Stomach (tissue), 9 donors: Measurements from ENCODE around the gene TPCN1. TPM values are rescaled to one million over a fixed set of nuclear protein-coding genes. Genes with fewer than 3 reads are reported as not detected.

Source experiments
- DNase-seq, 2 donors: peaks; one replicate each; pipeline versions ENCODE4 v3.0.0 to v3.0.0-alpha.2; 2013 to 2019
- H3K27ac ChIP-seq, 5 donors: fragments of 200-600 bp in 4 of 5; sonication (generic) in 4 of 5; one replicate each; pipeline ENCODE4 v1.5.1; 2013 to 2019; ENCODE audit warnings: mild to moderate bottlenecking in 1 of 5, moderate library complexity in 1 of 5
- H3K27me3 ChIP-seq, 3 donors: fragments of 200-600 bp; sonication (generic); one replicate each; pipeline ENCODE4 v1.5.1; 2017 to 2019; ENCODE audit warnings: mixed run types in 1 of 3
- H3K36me3 ChIP-seq, 4 donors: fragments of 200-600 bp; sonication (generic); 1 replicate in 3 of 4; 2 replicates in 1 of 4; pipeline ENCODE4 v1.5.1; 2016 to 2019
- H3K4me1 ChIP-seq, 4 donors: fragments of 200-600 bp; sonication (generic); one replicate each; pipeline ENCODE4 v1.5.1; 2016 to 2019
- H3K4me3 ChIP-seq, 4 donors: fragments of 200-600 bp; sonication (generic) in 3 of 4; one replicate each; pipeline ENCODE4 v1.5.1; 2016 to 2019; ENCODE audit warnings: mild to moderate bottlenecking in 1 of 4
- H3K9me3 ChIP-seq, 4 donors: fragments of 200-600 bp; sonication (generic); one replicate each; pipeline ENCODE4 v1.5.1; 2016 to 2019
- EP300 ChIP-seq: sonication (generic); formaldehyde crosslinking; IDR thresholded peaks from one replicate; pipeline ENCODE4 v1.6.1; 2017; ENCODE audit warnings: antibody characterized with exemption
- POLR2A ChIP-seq, 4 donors: fragments of 450-650 bp; IDR thresholded peaks; one replicate each; pipeline ENCODE4 v1.6.1; 2016; ENCODE audit warnings: antibody characterized with exemption in 4 of 4, control low read depth in 2 of 4, mild to moderate bottlenecking in 1 of 4, moderate library complexity in 1 of 4
- POLR2AphosphoS5 ChIP-seq, 3 donors: sonication (generic); formaldehyde crosslinking; IDR thresholded peaks; one replicate each; pipeline ENCODE4 v1.6.1; 2016; ENCODE audit warnings: antibody characterized with exemption in 3 of 3
- WGBS, 5 donors: extraction: QIAGEN DNeasy Blood & Tissue Kit in 3 of 5; methylation state at CpG; one replicate each; pipeline versions ENCODE4 v1.1.5 to v1.1.7; 2013 to 2018; 5-methylcytosine and 5-hydroxymethylcytosine counted together
- intact Hi-C: fragments of 100-400 bp; cut with DNase I; formaldehyde crosslinking; loops from one replicate; pipeline ENCODE4 v1.15.1; 2023; ENCODE audit warnings: low total_unique reads
- polyA plus RNA-seq, 3 donors: library from polyadenylated mRNA; stranded (reverse); fragments of 200-250 nt; gene quantifications; one replicate each; pipeline ENCODE4 v1.2.3, GENCODE V29; 2013
- total RNA-seq, 5 donors: library from RNA; depleted of rRNA; stranded (reverse); fragments of >200 nt; gene quantifications; one replicate each; pipeline versions ENCODE4 v1.1.0 to v1.2.3, GENCODE V29; 2014 to 2016
- TF ChIP-seq, protein P1 (sequence below), 7 experiments: fragments of 450-650 bp in 4 of 7; fragments of 200-600 bp in 3 of 7; sonication (generic) in 3 of 7; IDR thresholded peaks; one replicate each; pipeline ENCODE4 v1.5.1; 2016 to 2019; ENCODE audit warnings: antibody characterized with exemption in 7 of 7, control low read depth in 2 of 7, mild to moderate bottlenecking in 1 of 7
- donor health status: healthy with polysubstance abuse.
- donor health status: Bipolar disorder and iron deficiency.
- donor health status: healthy.

The TPCN1 gene
- total and polyA plus RNA-seq, 8 donors: 5.8 to 78.2 (median 30.2) TPM

- DNase-seq: no peak
- 80 to 89% (median 88%) methylated on average over 18 to 22 of the region's 22 CpGs for WGBS, 5 donors
- Histone ChIP-seq H3K27me3 (no peaks in the 10 kb centered on the region), H3K4me3 (no peak overlapping the region), H3K4me1 (no peaks in the 10 kb centered on the region), H3K36me3 (peaks cover 46 to 96% (median 85%) of the 10 kb centered on the region in 4 donors), H3K9me3 (no peaks in the 10 kb centered on the region), H3K27ac (no peak overlapping the region)
- intact Hi-C loops: no loop called here
- no peak for TF ChIP-seq POLR2AphosphoS5 (IDR thresholded peaks at IDR 0.05)
- no peak for TF ChIP-seq POLR2A (IDR thresholded peaks at IDR 0.05)
- TF ChIP-seq, protein P1, sequence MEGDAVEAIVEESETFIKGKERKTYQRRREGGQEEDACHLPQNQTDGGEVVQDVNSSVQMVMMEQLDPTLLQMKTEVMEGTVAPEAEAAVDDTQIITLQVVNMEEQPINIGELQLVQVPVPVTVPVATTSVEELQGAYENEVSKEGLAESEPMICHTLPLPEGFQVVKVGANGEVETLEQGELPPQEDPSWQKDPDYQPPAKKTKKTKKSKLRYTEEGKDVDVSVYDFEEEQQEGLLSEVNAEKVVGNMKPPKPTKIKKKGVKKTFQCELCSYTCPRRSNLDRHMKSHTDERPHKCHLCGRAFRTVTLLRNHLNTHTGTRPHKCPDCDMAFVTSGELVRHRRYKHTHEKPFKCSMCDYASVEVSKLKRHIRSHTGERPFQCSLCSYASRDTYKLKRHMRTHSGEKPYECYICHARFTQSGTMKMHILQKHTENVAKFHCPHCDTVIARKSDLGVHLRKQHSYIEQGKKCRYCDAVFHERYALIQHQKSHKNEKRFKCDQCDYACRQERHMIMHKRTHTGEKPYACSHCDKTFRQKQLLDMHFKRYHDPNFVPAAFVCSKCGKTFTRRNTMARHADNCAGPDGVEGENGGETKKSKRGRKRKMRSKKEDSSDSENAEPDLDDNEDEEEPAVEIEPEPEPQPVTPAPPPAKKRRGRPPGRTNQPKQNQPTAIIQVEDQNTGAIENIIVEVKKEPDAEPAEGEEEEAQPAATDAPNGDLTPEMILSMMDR (IDR thresholded peaks at IDR 0.05): no peak
- TF ChIP-seq EP300: no peak
Measured at GRCh38 chr12:113285679-113286610, 64.7 kb downstream of the TPCN1 start.

DNA sequence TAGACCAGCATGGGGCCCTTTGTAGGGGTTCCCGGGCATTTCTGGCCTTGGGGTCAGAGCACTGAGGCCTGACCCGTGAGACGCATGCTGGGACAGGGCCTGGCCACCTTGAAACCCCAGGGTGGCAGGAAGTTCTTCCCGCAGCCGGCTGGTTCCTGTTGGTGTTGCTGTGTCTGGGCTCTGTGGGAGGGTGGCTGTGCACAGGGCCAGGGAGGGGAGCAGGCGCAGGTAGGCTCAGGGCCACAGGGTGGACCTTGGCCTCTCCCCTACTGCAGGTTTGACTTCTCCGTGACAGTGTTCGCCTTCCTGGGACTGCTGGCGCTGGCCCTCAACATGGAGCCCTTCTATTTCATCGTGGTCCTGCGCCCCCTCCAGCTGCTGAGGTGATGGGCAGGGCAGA lies 65.4 kb downstream of the TPCN1 start:
- intact Hi-C loops: no loop called here
- H3K27ac ChIP-seq: no peak overlapping the region
- peaks cover 49 to 96% (median 89%) of the 10 kb centered on the region in 4 donors for H3K36me3 ChIP-seq
- no peak overlapping the region for H3K4me3 ChIP-seq
- no peaks in the 10 kb centered on the region for H3K4me1 ChIP-seq
- H3K9me3 ChIP-seq: no peaks in the 10 kb centered on the region
- no peaks in the 10 kb centered on the region for H3K27me3 ChIP-seq
- TF ChIP-seq, protein P1 (IDR thresholded peaks at IDR 0.05): no peak
- TF ChIP-seq POLR2AphosphoS5 (IDR thresholded peaks at IDR 0.05): no peak
- no peak for TF ChIP-seq EP300
- no peak for TF ChIP-seq POLR2A (IDR thresholded peaks at IDR 0.05)
- 77 to 92% (median 88%) methylated on average over 8 to 11 of the region's 11 CpGs for WGBS, 5 donors
- no peak for DNase-seq

- H3K36me3 ChIP-seq: peaks cover 54 to 100% (median 95%) of the 10 kb centered on the region in 4 donors
- H3K27ac ChIP-seq: no peak overlapping the region
- 91 to 98% (median 94%) methylated on average over 6 to 21 of the region's 21 CpGs for WGBS, 5 donors
- H3K4me1 ChIP-seq: no peaks in the 10 kb centered on the region
- no peak overlapping the region for H3K4me3 ChIP-seq
- TF ChIP-seq POLR2AphosphoS5 (IDR thresholded peaks at IDR 0.05) (no peak), POLR2A (IDR thresholded peaks at IDR 0.05) (no peak), EP300 (no peak)
- TF ChIP-seq, protein P1 (IDR thresholded peaks at IDR 0.05): no peak
- H3K27me3 ChIP-seq: no peaks in the 10 kb centered on the region
- intact Hi-C loops: no loop called here
- no peak for DNase-seq
- H3K9me3 ChIP-seq: no peaks in the 10 kb centered on the region
Measured at GRCh38 chr12:113287146-113287898, 66.1 kb downstream of the TPCN1 start.

- Histone ChIP-seq H3K9me3 (no peaks in the 10 kb centered on the region), H3K4me1 (no peaks in the 10 kb centered on the region), H3K27me3 (no peaks in the 10 kb centered on the region), H3K27ac (no peak overlapping the region), H3K4me3 (no peak overlapping the region), H3K36me3 (peaks cover 58 to 100% (median 99%) of the 10 kb centered on the region in 4 donors)
- DNase-seq: no peak
- TF ChIP-seq EP300 (no peak), POLR2A (IDR thresholded peaks at IDR 0.05) (no peak), POLR2AphosphoS5 (IDR thresholded peaks at IDR 0.05) (no peak)
- TF ChIP-seq, protein P1 (IDR thresholded peaks at IDR 0.05): no peak
- intact Hi-C loops: no loop called here
- 87 to 97% (median 94%) methylated on average over 17 to 19 of the region's 19 CpGs for WGBS, 5 donors
Measured at GRCh38 chr12:113287899-113288282, 66.6 kb downstream of the TPCN1 start.
